ENCODE data around the gene ATRNL1.

Gene ATRNL1

GRCh38 chr10:115659616-115660015, 566.5 kb downstream of the ATRNL1 start:
- Histone ChIP-seq H3K79me2 (ENCODE audit: low read length) (no peaks in the 10 kb centered on the region), H3K27me3 (ENCODE audit: low read depth, low read length) (no peaks in the 10 kb centered on the region), H2AFZ (ENCODE audit: low read depth, low read length) (no peak overlapping the region), H3K4me1 (ENCODE audit: low read length) (no peaks in the 10 kb centered on the region), H3K27ac (ENCODE audit: low read length) (no peak overlapping the region), H3K4me3 (ENCODE audit: low read length) (no peak overlapping the region), H3K9ac (ENCODE audit: low read length) (no peak overlapping the region), H3K9me3 (ENCODE audit: insufficient read depth, low read length) (no peaks in the 10 kb centered on the region), H3K36me3 (replicated peaks; ENCODE audit: low read depth, low read length) (no peaks in the 10 kb centered on the region), H3K4me2 (ENCODE audit: low read length) (no peak overlapping the region), H4K20me1 (ENCODE audit: insufficient read depth, low read length) (no peaks in the 10 kb centered on the region)
- TF ChIP-seq, protein P1, sequence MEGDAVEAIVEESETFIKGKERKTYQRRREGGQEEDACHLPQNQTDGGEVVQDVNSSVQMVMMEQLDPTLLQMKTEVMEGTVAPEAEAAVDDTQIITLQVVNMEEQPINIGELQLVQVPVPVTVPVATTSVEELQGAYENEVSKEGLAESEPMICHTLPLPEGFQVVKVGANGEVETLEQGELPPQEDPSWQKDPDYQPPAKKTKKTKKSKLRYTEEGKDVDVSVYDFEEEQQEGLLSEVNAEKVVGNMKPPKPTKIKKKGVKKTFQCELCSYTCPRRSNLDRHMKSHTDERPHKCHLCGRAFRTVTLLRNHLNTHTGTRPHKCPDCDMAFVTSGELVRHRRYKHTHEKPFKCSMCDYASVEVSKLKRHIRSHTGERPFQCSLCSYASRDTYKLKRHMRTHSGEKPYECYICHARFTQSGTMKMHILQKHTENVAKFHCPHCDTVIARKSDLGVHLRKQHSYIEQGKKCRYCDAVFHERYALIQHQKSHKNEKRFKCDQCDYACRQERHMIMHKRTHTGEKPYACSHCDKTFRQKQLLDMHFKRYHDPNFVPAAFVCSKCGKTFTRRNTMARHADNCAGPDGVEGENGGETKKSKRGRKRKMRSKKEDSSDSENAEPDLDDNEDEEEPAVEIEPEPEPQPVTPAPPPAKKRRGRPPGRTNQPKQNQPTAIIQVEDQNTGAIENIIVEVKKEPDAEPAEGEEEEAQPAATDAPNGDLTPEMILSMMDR (IDR thresholded peaks at IDR 0.05; ENCODE audit: low read depth, low read length): no peak
- TF ChIP-seq EZH2phosphoT487 (IDR thresholded peaks at IDR 0.05; ENCODE audit: low read depth): no peak

GRCh38 chr10:115660391-115660790, 567.2 kb downstream of the ATRNL1 start:
- H3K4me2 ChIP-seq (ENCODE audit: low read length): no peak overlapping the region

DNA sequence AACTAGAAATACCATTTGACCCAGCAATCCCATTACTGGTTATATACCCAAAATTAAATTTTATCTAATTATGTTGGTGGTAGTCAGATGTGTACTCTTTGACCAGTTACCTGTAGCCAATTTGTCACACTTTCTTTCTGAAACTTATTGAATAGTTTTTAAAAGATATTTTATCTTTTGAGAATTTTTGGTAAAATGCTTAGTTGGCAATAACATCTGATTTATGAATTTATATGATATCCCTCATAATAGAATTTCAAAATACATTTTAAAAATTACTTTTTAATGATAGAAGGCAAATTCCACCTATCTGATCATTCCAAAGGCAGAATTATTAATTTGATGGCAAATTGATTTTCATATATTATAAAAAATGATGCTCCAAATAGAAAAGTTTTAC, 569.3 kb downstream of the ATRNL1 start:
- H4K20me1 ChIP-seq (ENCODE audit: insufficient read depth, low read length): no peaks in the 10 kb centered on the region
- TF ChIP-seq, protein P1 (IDR thresholded peaks at IDR 0.05; ENCODE audit: low read depth, low read length): no peak
- H3K9me3 ChIP-seq (ENCODE audit: insufficient read depth, low read length): no peaks in the 10 kb centered on the region
- H3K79me2 ChIP-seq (ENCODE audit: low read length): no peaks in the 10 kb centered on the region
- H3K27me3 ChIP-seq (ENCODE audit: low read depth, low read length): no peaks in the 10 kb centered on the region
- no peak overlapping the region for H2AFZ ChIP-seq (ENCODE audit: low read depth, low read length)
- no peak overlapping the region for H3K4me2 ChIP-seq (ENCODE audit: low read length)
- no peak overlapping the region for H3K27ac ChIP-seq (ENCODE audit: low read length)
- H3K36me3 ChIP-seq (replicated peaks; ENCODE audit: low read depth, low read length): no peaks in the 10 kb centered on the region
- no peak overlapping the region for H3K4me3 ChIP-seq (ENCODE audit: low read length)
- no peaks in the 10 kb centered on the region for H3K4me1 ChIP-seq (ENCODE audit: low read length)
- H3K9ac ChIP-seq (ENCODE audit: low read length): no peak overlapping the region

More at GRCh38 chr10:115660391-115660790, 567.2 kb downstream of the ATRNL1 start:
- H2AFZ ChIP-seq (ENCODE audit: low read depth, low read length): no peak overlapping the region
- H3K27ac ChIP-seq (ENCODE audit: low read length): no peak overlapping the region
- H3K27me3 ChIP-seq (ENCODE audit: low read depth, low read length): no peaks in the 10 kb centered on the region
- no peaks in the 10 kb centered on the region for H3K9me3 ChIP-seq (ENCODE audit: insufficient read depth, low read length)
- H3K9ac ChIP-seq (ENCODE audit: low read length): no peak overlapping the region
- no peaks in the 10 kb centered on the region for H3K36me3 ChIP-seq (replicated peaks; ENCODE audit: low read depth, low read length)
- H3K4me3 ChIP-seq (ENCODE audit: low read length): no peak overlapping the region
- H3K79me2 ChIP-seq (ENCODE audit: low read length): no peaks in the 10 kb centered on the region
- TF ChIP-seq EZH2phosphoT487 (IDR thresholded peaks at IDR 0.05; ENCODE audit: low read depth): no peak
- TF ChIP-seq, protein P1 (IDR thresholded peaks at IDR 0.05; ENCODE audit: low read depth, low read length): no peak
- H3K4me1 ChIP-seq (ENCODE audit: low read length): no peaks in the 10 kb centered on the region
- H4K20me1 ChIP-seq (ENCODE audit: insufficient read depth, low read length): no peaks in the 10 kb centered on the region

- Histone ChIP-seq H3K9ac (ENCODE audit: low read length) (no peak overlapping the region), H3K4me3 (ENCODE audit: low read length) (no peak overlapping the region), H3K4me1 (ENCODE audit: low read length) (no peaks in the 10 kb centered on the region), H3K36me3 (replicated peaks; ENCODE audit: low read depth, low read length) (no peaks in the 10 kb centered on the region), H3K9me3 (ENCODE audit: insufficient read depth, low read length) (no peaks in the 10 kb centered on the region), H3K27ac (ENCODE audit: low read length) (no peak overlapping the region), H3K27me3 (ENCODE audit: low read depth, low read length) (no peaks in the 10 kb centered on the region), H2AFZ (ENCODE audit: low read depth, low read length) (no peak overlapping the region), H4K20me1 (ENCODE audit: insufficient read depth, low read length) (no peaks in the 10 kb centered on the region), H3K4me2 (ENCODE audit: low read length) (no peak overlapping the region), H3K79me2 (ENCODE audit: low read length) (no peaks in the 10 kb centered on the region)
- TF ChIP-seq, protein P1 (IDR thresholded peaks at IDR 0.05; ENCODE audit: low read depth, low read length): no peak
- TF ChIP-seq EZH2phosphoT487 (IDR thresholded peaks at IDR 0.05; ENCODE audit: low read depth): no peak
Measured at GRCh38 chr10:115665549-115665948, 572.4 kb downstream of the ATRNL1 start.
